Esophagus squamous epithelium (tissue), 5 donors: ENCODE measurements around the gene FBXO8. TPM values are rescaled to one million over a fixed set of nuclear protein-coding genes. Genes with fewer than 3 reads are reported as not detected.

Source experiments
- DNase-seq: peaks from one replicate; lab custom pipeline; 2025; lab: John Stamatoyannopoulos, UW
- H3K27ac ChIP-seq, 4 donors: fragments of 200-600 bp; sonication (generic); one replicate each; pipeline ENCODE4 v1.5.1; 2016 to 2019; ENCODE audit warnings: mild to moderate bottlenecking in 1 of 4
- H3K27me3 ChIP-seq, 4 donors: fragments of 200-600 bp; sonication (generic); 1 replicate in 3 of 4; 2 replicates in 1 of 4; pipeline versions ENCODE4 v1.5.1 to v1.6.0; 2017 to 2021; ENCODE audit warnings: antibody characterized with exemption in 1 of 4
- H3K36me3 ChIP-seq, 3 donors: fragments of 200-600 bp; sonication (generic); one replicate each; pipeline ENCODE4 v1.5.1; 2016 to 2019
- H3K4me1 ChIP-seq, 3 donors: fragments of 200-600 bp; sonication (generic); one replicate each; pipeline ENCODE4 v1.5.1; 2017 to 2019
- H3K4me3 ChIP-seq, 4 donors: fragments of 200-600 bp; sonication (generic); 1 replicate in 3 of 4; 2 replicates in 1 of 4; pipeline ENCODE4 v1.5.1; 2016 to 2019; ENCODE audit warnings: mild to moderate bottlenecking in 2 of 4, moderate library complexity in 1 of 4
- H3K9me3 ChIP-seq, 3 donors: fragments of 200-600 bp; sonication (generic); one replicate each; pipeline ENCODE4 v1.5.1; 2016 to 2019
- POLR2A ChIP-seq, 4 donors: fragments of 450-650 bp; IDR thresholded peaks; one replicate each; pipeline ENCODE4 v1.6.1; 2017; ENCODE audit warnings: antibody characterized with exemption in 4 of 4, mild to moderate bottlenecking in 4 of 4, moderate library complexity in 3 of 4
- WGBS, 2 donors: methylation state at CpG; one replicate each; pipeline ENCODE4 v1.1.5; 2018; 5-methylcytosine and 5-hydroxymethylcytosine counted together
- intact Hi-C: fragments of 100-400 bp; cut with DNase I; formaldehyde crosslinking; loops from one replicate; pipeline ENCODE4 v1.15.0; 2022
- total RNA-seq, 4 donors: library from RNA; depleted of rRNA; stranded (reverse); fragments of >200 nt; gene quantifications; one replicate each; pipeline ENCODE4 v1.1.0, GENCODE V29; 2016
- TF ChIP-seq, protein P1 (sequence below), 6 experiments: fragments of 450-650 bp in 4 of 6; fragments of 200-600 bp in 2 of 6; sonication (generic) in 2 of 6; IDR thresholded peaks; one replicate each; pipeline ENCODE4 v1.5.1; 2016 to 2019; ENCODE audit warnings: antibody characterized with exemption in 6 of 6, mild to moderate bottlenecking in 4 of 6, moderate library complexity in 4 of 6
- donor health status: DM: yes; HTN: yes; CAD: no.

Gene FBXO8
- total RNA-seq, 4 donors from 2014 or later = 19.1 to 38.0 (median 26.4) TPM

DNA sequence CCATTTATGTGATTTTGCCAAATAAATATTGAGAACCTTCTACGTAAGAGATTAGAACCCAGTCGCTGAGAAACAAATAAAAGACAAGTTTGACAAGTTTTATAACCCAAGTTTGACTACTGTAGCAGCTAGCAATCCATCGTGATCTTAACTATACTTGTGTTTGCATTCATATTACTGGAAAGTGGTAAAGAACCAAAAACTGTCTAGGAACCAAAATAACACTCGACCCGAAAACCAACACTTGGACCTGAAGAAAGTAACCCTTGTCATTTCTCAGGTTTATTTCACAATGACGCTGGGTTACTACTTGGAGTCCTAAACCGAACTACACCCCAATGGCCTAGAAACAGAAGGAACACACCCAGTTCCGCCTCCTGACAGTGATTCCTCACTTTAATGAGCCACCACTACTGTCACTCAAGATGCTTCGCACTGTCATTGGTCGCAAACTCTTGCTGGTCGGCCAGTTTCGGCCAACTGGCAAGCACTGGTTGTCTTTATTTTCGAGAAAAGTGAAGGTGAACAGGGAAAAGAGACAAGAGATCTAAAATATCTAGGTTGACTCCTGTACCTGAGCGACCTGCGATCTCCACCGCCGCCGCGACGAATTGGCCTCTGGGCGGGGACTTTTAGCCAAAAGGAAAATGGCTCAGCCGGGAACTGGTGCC, 496 bp downstream of the FBXO8 start:
- H3K4me1 ChIP-seq = peaks cover 3 to 47% (median 15%) of the 10 kb centered on the region in 3 donors
- H3K9me3 ChIP-seq = no peaks in the 10 kb centered on the region
- no peaks in the 10 kb centered on the region for H3K27me3 ChIP-seq
- intact Hi-C loops = no loop called here
- peak overlapping the region; percentile 93 to 100 (median 97) for H3K27ac ChIP-seq
- peak overlapping the region; percentile 59 to 88 (median 79) for H3K4me3 ChIP-seq
- DNase-seq = peak; percentile 17
- H3K36me3 ChIP-seq = peaks cover 0 to 7% (median 0%) of the 10 kb centered on the region in 3 donors
- 1% methylated on average over 14 of the region's 22 CpGs for WGBS, 2 donors
- TF ChIP-seq POLR2A (IDR thresholded peaks at IDR 0.05) = no peak
- TF ChIP-seq, protein P1, sequence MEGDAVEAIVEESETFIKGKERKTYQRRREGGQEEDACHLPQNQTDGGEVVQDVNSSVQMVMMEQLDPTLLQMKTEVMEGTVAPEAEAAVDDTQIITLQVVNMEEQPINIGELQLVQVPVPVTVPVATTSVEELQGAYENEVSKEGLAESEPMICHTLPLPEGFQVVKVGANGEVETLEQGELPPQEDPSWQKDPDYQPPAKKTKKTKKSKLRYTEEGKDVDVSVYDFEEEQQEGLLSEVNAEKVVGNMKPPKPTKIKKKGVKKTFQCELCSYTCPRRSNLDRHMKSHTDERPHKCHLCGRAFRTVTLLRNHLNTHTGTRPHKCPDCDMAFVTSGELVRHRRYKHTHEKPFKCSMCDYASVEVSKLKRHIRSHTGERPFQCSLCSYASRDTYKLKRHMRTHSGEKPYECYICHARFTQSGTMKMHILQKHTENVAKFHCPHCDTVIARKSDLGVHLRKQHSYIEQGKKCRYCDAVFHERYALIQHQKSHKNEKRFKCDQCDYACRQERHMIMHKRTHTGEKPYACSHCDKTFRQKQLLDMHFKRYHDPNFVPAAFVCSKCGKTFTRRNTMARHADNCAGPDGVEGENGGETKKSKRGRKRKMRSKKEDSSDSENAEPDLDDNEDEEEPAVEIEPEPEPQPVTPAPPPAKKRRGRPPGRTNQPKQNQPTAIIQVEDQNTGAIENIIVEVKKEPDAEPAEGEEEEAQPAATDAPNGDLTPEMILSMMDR (IDR thresholded peaks at IDR 0.05) = peak in 1 of 6 experiments; percentile 2

DNA sequence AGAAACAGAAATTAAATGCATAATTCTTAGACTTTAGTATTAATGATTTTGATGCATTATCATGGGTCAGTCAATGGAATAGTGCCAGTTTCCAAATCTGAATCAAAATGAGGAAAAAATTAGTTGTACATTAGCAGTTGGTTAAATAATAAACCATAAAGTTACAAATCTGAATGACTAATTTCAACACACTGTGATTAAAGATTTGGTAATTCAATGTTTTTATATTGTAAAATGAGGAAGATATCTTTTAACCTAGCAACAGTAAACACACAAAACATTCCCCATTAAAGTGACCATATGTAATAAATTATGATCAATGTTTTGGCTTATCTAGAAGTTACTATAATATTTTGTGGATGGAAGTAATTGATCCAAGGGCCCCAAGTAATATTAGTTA, 1.6 kb downstream of the FBXO8 start:
- intact Hi-C loops = no loop called here
- Histone ChIP-seq H3K4me3 (peak overlapping the region in 3 of 4 donors; percentile 59 to 88 (median 85)), H3K27ac (peak overlapping the region in 1 of 4 donors; percentile 100), H3K27me3 (no peaks in the 10 kb centered on the region), H3K9me3 (no peaks in the 10 kb centered on the region), H3K36me3 (peaks cover 0 to 7% (median 0%) of the 10 kb centered on the region in 3 donors), H3K4me1 (peaks cover 3 to 54% (median 15%) of the 10 kb centered on the region in 3 donors)
- no peak for DNase-seq
- TF ChIP-seq, protein P1 (IDR thresholded peaks at IDR 0.05) = no peak
- TF ChIP-seq POLR2A (IDR thresholded peaks at IDR 0.05) = no peak

DNA sequence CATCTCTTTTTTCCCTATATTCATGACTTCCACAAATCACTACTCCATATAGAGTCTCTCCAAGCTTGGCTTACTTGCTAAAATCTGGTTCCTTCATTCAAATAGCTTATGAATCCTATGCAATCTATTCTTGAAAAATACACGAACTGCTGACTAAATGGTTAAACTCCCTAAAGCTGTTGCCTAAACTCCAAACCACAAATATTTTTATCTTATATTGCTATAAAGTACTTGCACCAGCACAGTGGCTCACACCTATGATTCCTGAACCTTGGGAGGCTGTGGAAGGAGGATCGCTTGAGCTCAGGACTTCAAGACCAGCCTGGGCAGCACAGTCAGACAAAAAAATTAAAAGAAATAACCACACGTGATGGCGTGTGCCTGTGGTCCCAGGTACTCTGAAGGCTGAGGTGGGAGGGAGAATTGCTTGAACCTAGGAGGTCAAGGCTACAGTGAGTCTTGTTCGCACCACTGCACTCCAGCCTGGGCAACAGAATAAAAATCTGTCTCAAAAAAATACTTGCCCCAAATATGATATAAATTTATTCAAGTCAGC, 2.2 kb downstream of the FBXO8 start:
- no peaks in the 10 kb centered on the region for H3K27me3 ChIP-seq

DNA sequence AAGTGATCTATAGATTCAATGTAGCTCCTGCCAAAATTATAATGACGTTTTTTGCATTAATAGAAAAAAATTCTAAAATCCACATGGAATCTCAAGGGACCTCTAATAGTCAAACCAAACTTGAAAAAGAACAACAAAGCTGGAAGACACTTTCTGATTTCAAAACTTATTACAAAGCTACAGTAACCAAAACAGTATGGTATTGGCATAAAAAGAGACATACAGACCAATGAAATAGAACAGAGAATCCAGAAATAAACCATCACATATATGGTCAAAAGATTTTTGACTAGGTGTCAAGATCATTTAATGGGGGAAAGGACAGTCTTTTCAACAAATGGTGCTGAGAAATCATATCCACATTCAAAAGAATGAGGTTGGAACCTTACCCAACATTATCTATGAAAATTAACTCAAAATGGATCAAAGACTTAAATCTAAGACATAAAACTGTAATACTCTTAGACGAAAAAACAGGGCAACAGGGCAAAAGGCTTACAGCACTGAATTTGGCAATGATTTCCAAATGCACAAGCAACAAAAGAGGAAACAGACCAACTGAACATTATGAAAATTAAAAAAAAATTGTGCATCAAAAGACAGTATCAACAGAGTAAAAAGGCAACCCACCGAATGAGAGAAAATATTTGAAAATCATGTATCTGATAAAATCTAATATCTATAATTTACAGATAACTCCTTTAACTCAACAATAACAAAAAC, 3.9 kb downstream of the FBXO8 start:
- intact Hi-C loops = no loop called here
- H3K27ac ChIP-seq = no peak overlapping the region
- H3K4me3 ChIP-seq = no peak overlapping the region
- H3K4me1 ChIP-seq = peaks cover 3 to 43% (median 11%) of the 10 kb centered on the region in 3 donors
- WGBS, 2 donors = 75 to 86% methylated on average over 3 of the region's 3 CpGs
- no peak for DNase-seq
- no peaks in the 10 kb centered on the region for H3K27me3 ChIP-seq
- no peaks in the 10 kb centered on the region for H3K9me3 ChIP-seq
- TF ChIP-seq, protein P1 (IDR thresholded peaks at IDR 0.05) = no peak
- no peak for TF ChIP-seq POLR2A (IDR thresholded peaks at IDR 0.05)
- peaks cover 0 to 7% (median 0%) of the 10 kb centered on the region in 3 donors for H3K36me3 ChIP-seq

More for the DNA sequence above, 2.2 kb downstream of the FBXO8 start:
- Histone ChIP-seq H3K9me3 (no peaks in the 10 kb centered on the region), H3K27ac (no peak overlapping the region), H3K4me1 (peaks cover 3 to 57% (median 15%) of the 10 kb centered on the region in 3 donors), H3K36me3 (peaks cover 0 to 7% (median 0%) of the 10 kb centered on the region in 3 donors), H3K4me3 (no peak overlapping the region)
- 72 to 81% methylated on average over 5 of the region's 5 CpGs for WGBS, 2 donors
- no peak for TF ChIP-seq POLR2A (IDR thresholded peaks at IDR 0.05)
- TF ChIP-seq, protein P1 (IDR thresholded peaks at IDR 0.05) = no peak
- intact Hi-C loops = no loop called here
- no peak for DNase-seq

DNA sequence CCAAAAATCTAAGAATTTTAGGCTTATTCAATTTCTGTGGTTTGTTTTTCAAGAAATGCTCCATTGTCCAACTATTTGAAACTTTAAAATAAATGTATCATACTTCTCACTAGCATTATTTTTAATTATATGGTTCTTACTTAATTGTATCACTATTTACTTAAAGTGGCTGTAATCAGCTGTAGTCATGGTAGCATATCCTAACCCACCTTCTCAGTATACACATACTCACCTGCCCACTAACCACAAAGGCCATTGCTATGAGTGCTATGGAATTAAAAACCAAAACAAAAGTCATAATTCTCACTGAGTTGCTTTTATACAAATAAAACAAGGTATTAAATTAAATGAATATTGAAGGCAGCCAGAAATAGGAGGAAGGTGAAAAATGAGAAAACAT, 5.0 kb downstream of the FBXO8 start:
- no peak for TF ChIP-seq POLR2A (IDR thresholded peaks at IDR 0.05)
- TF ChIP-seq, protein P1 (IDR thresholded peaks at IDR 0.05) = no peak
- intact Hi-C loops = no loop called here
- H3K27me3 ChIP-seq = no peaks in the 10 kb centered on the region
- no peak overlapping the region for H3K4me3 ChIP-seq
- no peak overlapping the region for H3K27ac ChIP-seq
- peaks cover 0 to 12% (median 0%) of the 10 kb centered on the region in 3 donors for H3K36me3 ChIP-seq
- H3K9me3 ChIP-seq = no peaks in the 10 kb centered on the region
- H3K4me1 ChIP-seq = peaks cover 3 to 39% (median 8%) of the 10 kb centered on the region in 3 donors
- no peak for DNase-seq
